ENCODE results near the gene CACNG4. TPM values are rescaled to one million over a fixed set of nuclear protein-coding genes. Genes with fewer than 3 reads are reported as not detected.

The CACNG4 gene
- total and polyA plus RNA-seq, 9 of the 15 experiments (the other 6 are each of a cell fraction or from before 2014, with no cell fraction given), result 0.07 TPM; not detected in 8

- peaks cover 3% of the 10 kb centered on the region; the same call in 1 of the 2 replicates for H4K20me1 ChIP-seq (replicated peaks; ENCODE audit: control insufficient read depth, insufficient read depth, low read length)
- no TSS peak for BruUV-seq (replicated peaks)
- ATAC-seq (no peak), DNase-seq (ENCODE audit: extremely low read depth in 1 of 4, low spot score in 3 of 4) (no peak), FAIRE-seq (no peak)
- ChIA-PET POLR2A (interaction anchor here (0.6 kb wide), 1 partner anchor 158 kb away, joined by 3 read pairs; no protein-coding TSS in a partner anchor), CTCF (ENCODE audit: low intra/inter-chr PET ratio) (no interaction called here)
- no peaks in the 10 kb centered on the region; a peak in 1 of 5 replicates for H3K4me1 ChIP-seq (replicated peaks in 1 of 2; ENCODE audit: control insufficient read depth in 2 of 2, insufficient read depth in 2 of 2, low read length in 2 of 2)
- in situ Hi-C loops (cut with MboI) (no loop called here), intact Hi-C loops (cut with micrococcal nuclease) (loop anchor here (5.0 kb wide), 1 partner anchor 139 kb away; no protein-coding TSS in a partner anchor)
- H3K9ac ChIP-seq (ENCODE audit: insufficient read depth in 1 of 2, low read depth in 2 of 2, low read length in 2 of 2), result no peak overlapping the region
- H3K79me2 ChIP-seq (ENCODE audit: control insufficient read depth, insufficient read depth, low read length), result no peaks in the 10 kb centered on the region
- no peaks in the 10 kb centered on the region for H3K9me3 ChIP-seq (replicated peaks; ENCODE audit: control insufficient read depth, insufficient read depth, low read depth, low read length)
- no peaks in the 10 kb centered on the region for H3K36me3 ChIP-seq (ENCODE audit: control insufficient read depth, insufficient read depth, low read length)
- no peak overlapping the region for H3K4me3 ChIP-seq
- TF ChIP-seq ZNF263 (CRISPR knock-in tag; IDR thresholded peaks at IDR 0.05; ENCODE audit: borderline replicate concordance) (peak; percentile 66; the same call in 1 of the 2 replicates), GABPB1 (CRISPR knock-in tag; IDR thresholded peaks at IDR 0.05) (no peak)
- no peak overlapping the region for H3K4me2 ChIP-seq (ENCODE audit: insufficient read depth, low read length)
- no peak overlapping the region for H3K27ac ChIP-seq (ENCODE audit: extremely low read depth, low read depth, low read length)
- H2AFZ ChIP-seq (ENCODE audit: low read depth, low read length), result no peak overlapping the region
- peaks cover 51 to 95% of the 10 kb centered on the region in 2 experiments for H3K27me3 ChIP-seq (ENCODE audit: control insufficient read depth in 2 of 2, insufficient read depth in 2 of 2, low read length in 2 of 2)
- 4% methylated on average over 12 of the region's 12 CpGs for WGBS (ENCODE audit: insufficient coverage, low coverage, missing lambda C conversion rate)
- H3K9me1 ChIP-seq (ENCODE audit: control insufficient read depth, insufficient read depth, low read length), result no peaks in the 10 kb centered on the region
Measured at GRCh38 chr17:67018471-67019434, 54.2 kb downstream of the CACNG4 start.

- no peaks in the 10 kb centered on the region; a peak in 1 of 5 replicates for H3K4me1 ChIP-seq (replicated peaks in 1 of 2; ENCODE audit: control insufficient read depth in 2 of 2, insufficient read depth in 2 of 2, low read length in 2 of 2)
- H2AFZ ChIP-seq (ENCODE audit: low read depth, low read length), result no peak overlapping the region
- H3K9me1 ChIP-seq (ENCODE audit: control insufficient read depth, insufficient read depth, low read length), result no peaks in the 10 kb centered on the region
- no peak for DNase-seq (ENCODE audit: extremely low read depth in 1 of 4, low spot score in 3 of 4)
- in situ Hi-C loops (cut with MboI), result no loop called here
- H3K9ac ChIP-seq (ENCODE audit: insufficient read depth in 1 of 2, low read depth in 2 of 2, low read length in 2 of 2), result no peak overlapping the region
- intact Hi-C loops (cut with micrococcal nuclease), result loop anchor here (5.0 kb wide), 1 partner anchor 137 kb away; no protein-coding TSS in a partner anchor
- ChIA-PET CTCF (ENCODE audit: low intra/inter-chr PET ratio) (no interaction called here), POLR2A (interaction anchor here (0.6 kb wide), 2 partner anchors 98 to 160 kb away, joined by 3 read pairs; no protein-coding TSS in a partner anchor)
- no peak overlapping the region for H3K4me2 ChIP-seq (ENCODE audit: insufficient read depth, low read length)
- 6% methylated on average over 8 of the region's 8 CpGs for WGBS (ENCODE audit: insufficient coverage, low coverage, missing lambda C conversion rate)
- H3K9me3 ChIP-seq (replicated peaks; ENCODE audit: control insufficient read depth, insufficient read depth, low read depth, low read length), result no peaks in the 10 kb centered on the region
- no peak overlapping the region for H3K4me3 ChIP-seq
- no peaks in the 10 kb centered on the region for H3K36me3 ChIP-seq (ENCODE audit: control insufficient read depth, insufficient read depth, low read length)
- H3K27me3 ChIP-seq (ENCODE audit: control insufficient read depth in 2 of 2, insufficient read depth in 2 of 2, low read length in 2 of 2), result peaks cover 55 to 95% of the 10 kb centered on the region in 2 experiments
- FAIRE-seq, result no peak
- peaks cover 3% of the 10 kb centered on the region; the same call in 1 of the 2 replicates for H4K20me1 ChIP-seq (replicated peaks; ENCODE audit: control insufficient read depth, insufficient read depth, low read length)
- no peaks in the 10 kb centered on the region for H3K79me2 ChIP-seq (ENCODE audit: control insufficient read depth, insufficient read depth, low read length)
- H3K27ac ChIP-seq (ENCODE audit: extremely low read depth, low read depth, low read length), result no peak overlapping the region
- no TSS peak for BruUV-seq (replicated peaks)
- ATAC-seq, result no peak
- no peak for TF ChIP-seq TEAD4 (IDR thresholded peaks at IDR 0.05; ENCODE audit: low read length)
- no peak for TF ChIP-seq TEAD4 (CRISPR knock-in tag; IDR thresholded peaks at IDR 0.05; ENCODE audit: borderline replicate concordance)
- TF ChIP-seq HBP1 (CRISPR knock-in tag; IDR thresholded peaks at IDR 0.05), result no peak
- no peak for TF ChIP-seq USF2 (CRISPR knock-in tag; IDR thresholded peaks at IDR 0.05)
Measured at GRCh38 chr17:67019809-67020208, 55.3 kb downstream of the CACNG4 start.

Data from K562 (cell line).